M059J (cell line): ENCODE results near the gene TMEM163. TPM values are rescaled to one million over a fixed set of nuclear protein-coding genes. Genes with fewer than 3 reads are reported as not detected.

ENCODE experiments used
- DNase-seq: peaks from one replicate; pipeline ENCODE4 v3.0.0-alpha.2; 2012; ENCODE audit warnings: low read depth
- total RNA-seq: library from RNA; depleted of rRNA; stranded (reverse); fragments of >200 nt; shearing (Covaris generic); gene quantifications from 2 replicates; pipeline ENCODE4 v1.2.3, GENCODE V29; 2014; rRNA removed

Gene TMEM163
- total RNA-seq, 1 experiment from 2014 or later: not detected

DNA sequence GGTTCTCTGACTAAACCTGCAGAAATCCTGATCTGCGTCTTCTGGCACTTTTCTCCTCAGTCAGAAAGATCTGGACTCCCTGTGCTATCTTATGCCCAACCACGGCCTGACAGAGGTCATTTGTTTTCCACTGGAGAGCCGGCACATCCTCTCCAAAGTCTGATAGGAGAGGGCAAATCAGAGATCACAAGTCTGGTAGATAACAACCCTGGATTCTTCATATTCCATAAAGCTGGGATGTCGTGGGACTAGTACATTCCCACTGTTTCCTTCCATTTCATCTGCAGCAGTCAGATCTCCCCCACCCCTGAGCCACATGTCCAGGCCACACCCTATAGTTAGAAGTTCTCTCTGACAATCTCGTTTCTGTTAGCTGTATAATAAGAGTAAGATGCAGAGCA, 308.0 kb downstream of the TMEM163 start:
- peak; percentile 48 for DNase-seq

DNA sequence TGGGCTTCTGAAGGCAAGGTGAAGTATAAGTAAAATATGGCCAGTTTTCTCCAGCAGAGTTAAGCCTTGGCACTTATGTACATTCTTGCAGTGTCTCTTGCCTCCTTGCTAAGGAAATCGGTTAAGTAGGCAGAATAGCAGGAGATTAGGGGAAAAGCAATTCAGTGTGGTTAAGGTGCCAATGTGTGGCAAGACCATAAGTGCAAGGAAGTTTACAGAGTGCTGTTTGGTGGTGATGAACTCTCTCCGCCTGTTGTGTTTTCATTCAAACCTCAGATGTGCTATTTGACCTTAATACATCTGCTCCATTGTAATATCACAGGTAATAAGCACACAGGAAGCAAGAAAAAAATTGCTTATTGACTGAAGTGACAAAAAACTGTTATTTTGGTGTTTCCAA, 308.8 kb downstream of the TMEM163 start:
- DNase-seq: no peak

DNA sequence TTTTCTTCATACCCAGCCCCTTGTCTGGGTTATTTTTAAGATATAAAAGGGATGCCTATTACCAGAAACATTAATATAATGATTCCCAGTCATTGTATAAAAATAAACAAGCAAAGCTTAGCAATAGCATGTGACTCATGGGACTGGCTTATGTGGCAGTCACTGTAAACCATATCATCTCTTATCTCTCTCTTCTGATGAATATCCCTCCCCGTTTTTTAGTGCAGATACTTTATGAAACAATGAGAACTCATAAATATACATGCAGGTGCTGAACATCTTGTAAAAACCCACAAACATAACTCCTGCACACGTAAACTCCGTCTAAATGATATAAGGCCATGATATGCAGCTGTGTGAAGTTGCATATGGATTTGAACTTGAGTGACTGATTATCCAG, 310.0 kb downstream of the TMEM163 start:
- peak; percentile 72 for DNase-seq

DNA sequence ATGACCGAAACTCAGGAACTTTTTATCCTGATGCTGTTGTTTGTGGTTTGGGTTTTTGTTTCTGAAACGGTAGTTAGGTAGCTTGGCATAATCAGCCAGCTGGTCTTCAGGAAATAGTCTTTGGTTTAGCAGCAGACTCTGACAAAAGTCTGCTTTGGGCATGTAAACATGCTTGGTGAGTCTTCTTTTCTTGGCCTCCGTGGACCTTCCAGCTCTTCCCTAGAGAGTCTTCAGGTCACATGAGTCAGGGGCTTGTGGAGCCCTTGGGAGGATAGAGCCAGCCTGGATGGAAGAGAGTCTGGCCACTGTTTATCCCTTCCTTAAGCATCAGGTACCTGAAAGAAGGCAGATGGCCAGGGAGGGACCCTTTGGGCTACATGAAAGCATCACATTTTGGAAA, 310.4 kb downstream of the TMEM163 start:
- peak; percentile 85 for DNase-seq

DNA sequence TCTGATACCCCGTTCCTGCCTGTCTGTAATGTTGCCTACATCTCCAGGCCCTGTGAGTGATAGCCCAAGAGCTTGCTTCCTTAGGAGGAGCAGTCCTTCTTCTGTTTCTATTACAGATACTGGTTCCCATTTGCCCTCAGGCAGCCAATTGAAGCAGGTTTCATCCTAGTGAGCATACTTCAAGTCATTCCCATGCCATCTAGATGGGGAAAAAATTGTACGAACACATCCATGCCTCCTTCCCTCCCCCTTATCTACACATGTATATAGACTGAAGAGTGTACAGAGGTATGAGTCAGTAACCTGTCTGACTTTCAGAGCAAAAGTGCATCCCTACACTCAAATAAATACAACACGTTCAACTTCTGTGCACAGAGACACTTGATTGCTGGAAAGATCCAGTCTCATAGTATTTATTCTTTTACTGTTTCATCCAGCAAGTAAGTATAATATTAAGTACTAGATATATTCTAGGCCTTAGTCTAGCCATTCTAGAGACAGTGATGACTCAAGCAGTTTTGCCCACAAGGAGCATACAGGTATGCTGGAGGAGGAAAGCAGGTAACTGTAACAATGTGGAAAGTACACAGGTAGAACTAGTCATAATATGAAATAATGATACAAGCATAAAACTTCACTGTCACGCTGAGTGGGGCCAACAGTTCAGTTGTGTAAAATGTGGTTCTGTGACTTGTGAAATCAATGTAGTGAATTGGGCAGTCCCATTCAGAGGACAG, 311.5 kb downstream of the TMEM163 start:
- no peak for DNase-seq

DNA sequence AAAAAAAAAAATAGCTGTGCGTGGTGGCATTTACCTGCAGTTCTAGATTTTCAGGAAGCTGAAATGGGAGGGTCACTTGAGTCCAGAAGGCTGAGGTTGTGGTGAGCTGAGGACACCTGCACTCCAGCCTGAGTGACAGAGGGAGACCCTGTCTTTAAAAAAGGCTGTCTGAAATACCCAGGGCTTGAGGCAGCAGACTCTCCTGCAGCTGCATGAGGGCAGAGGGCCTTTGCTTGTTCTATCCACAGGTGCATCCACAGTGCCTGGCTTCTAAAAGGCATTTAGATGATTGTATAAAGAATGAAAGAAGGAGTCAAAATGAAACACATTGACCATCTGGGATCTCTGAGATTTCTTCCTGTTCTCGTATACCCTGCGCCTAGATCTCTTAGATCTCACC, 312.1 kb downstream of the TMEM163 start:
- no peak for DNase-seq

DNA sequence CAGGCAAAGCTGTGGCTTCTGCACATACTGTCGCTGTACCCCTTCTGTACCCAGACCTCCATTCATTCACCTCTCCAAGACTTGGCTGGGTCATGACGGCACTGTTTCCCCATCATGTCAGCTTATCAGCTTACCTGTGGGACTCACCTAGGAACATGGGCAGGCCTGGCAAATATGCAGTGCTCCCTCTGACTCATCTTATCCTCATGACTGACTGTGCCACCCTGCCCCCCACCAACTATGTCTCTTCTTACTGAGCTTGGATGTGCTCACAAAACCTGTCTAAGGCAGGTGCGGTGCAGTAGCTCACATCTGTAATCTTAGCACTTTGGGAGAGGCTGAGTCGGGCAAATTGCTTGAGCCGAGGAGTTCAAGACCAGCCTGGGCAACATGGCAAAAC, 312.5 kb downstream of the TMEM163 start:
- no peak for DNase-seq

Other genes with a start within 250 kb of the TMEM163 start
- not detected in 2 replicates for gene ACMSD, start 119.6 kb upstream of the TMEM163 start, total RNA-seq
- gene CCNT2, start 199.8 kb upstream of the TMEM163 start, total RNA-seq: 11.7 and 18.1 TPM in 2 replicates